KMS-11 (cell line): ENCODE data around the gene TCEAL1.
"Not testable (repeated sequence)": the region's sequence is repeated elsewhere in the genome, so short reads cannot be mapped to it uniquely, and the experiment has no call there.

Experiments used
- H2AFZ ChIP-seq: fragments of 200-600 bp; sonication (generic); 2 replicates; pipeline ENCODE4 v1.6.1; 2016; ENCODE audit warnings: antibody characterized with exemption, mixed run types, low read depth
- H3K27ac ChIP-seq: fragments of 200-600 bp; sonication (generic); 2 replicates; pipeline ENCODE4 v1.6.1; 2016; ENCODE audit warnings: mild to moderate bottlenecking, mixed run types
- H3K27me3 ChIP-seq: fragments of 200-600 bp; sonication (generic); 2 replicates; pipeline ENCODE4 v1.6.1; 2017; ENCODE audit warnings: mild to moderate bottlenecking, low read depth, mixed run types, moderate library complexity; ENCODE audit not compliant: insufficient read depth
- H3K36me3 ChIP-seq: fragments of 200-600 bp; sonication (generic); 2 replicates; pipeline ENCODE4 v1.6.1; 2017; ENCODE audit warnings: mild to moderate bottlenecking, mixed run types; ENCODE audit not compliant: insufficient read depth
- H3K4me1 ChIP-seq: fragments of 200-600 bp; sonication (generic); 2 replicates; pipeline ENCODE4 v1.6.1; 2016; ENCODE audit warnings: mild to moderate bottlenecking, low read depth, mixed run types; ENCODE audit not compliant: poor library complexity, severe bottlenecking
- H3K4me2 ChIP-seq: fragments of 200-600 bp; sonication (generic); 2 replicates; pipeline ENCODE4 v1.7.0; 2016; ENCODE audit warnings: mild to moderate bottlenecking, mixed run types
- H3K4me3 ChIP-seq: fragments of 200-600 bp; sonication (generic); IDR thresholded peaks from 2 replicates; pipeline ENCODE4 v1.6.1; 2017; ENCODE audit warnings: low read depth, low read length, mixed read lengths; ENCODE audit not compliant: insufficient read depth
- H3K79me2 ChIP-seq: fragments of 200-600 bp; sonication (generic); 2 replicates; pipeline ENCODE4 v1.6.1; 2016; ENCODE audit warnings: low read depth, mixed run types; ENCODE audit not compliant: insufficient read depth
- H3K9ac ChIP-seq: fragments of 200-600 bp; sonication (generic); 2 replicates; pipeline ENCODE4 v1.6.1; 2016; ENCODE audit warnings: mild to moderate bottlenecking, mixed run types
- H4K20me1 ChIP-seq: fragments of 200-600 bp; sonication (generic); 2 replicates; pipeline ENCODE4 v1.6.1; 2016; ENCODE audit warnings: mild to moderate bottlenecking, mixed run types; ENCODE audit not compliant: insufficient read depth
- CTCF ChIP-seq: fragments of 200-600 bp; sonication (generic); conservative IDR thresholded peaks from 2 replicates; pipeline ENCODE4 v1.6.1; 2017; ENCODE audit warnings: low read depth, mild to moderate bottlenecking, antibody characterized with exemption, low read length, moderate library complexity, mixed read lengths

Gene TCEAL1

GRCh38 chrX:103630171-103630511 is 1.4 kb downstream of the TCEAL1 start:
- H3K9ac ChIP-seq: peak overlapping the region; percentile 74; the same call in 1 of the 2 replicates
- no peaks in the 10 kb centered on the region for H3K79me2 ChIP-seq
- no peak for TF ChIP-seq CTCF
- H2AFZ ChIP-seq: peak overlapping the region; percentile 93
- H3K27ac ChIP-seq: no peak overlapping the region
- H3K4me1 ChIP-seq: peaks cover 4% of the 10 kb centered on the region
- peak overlapping the region; percentile 69 for H3K4me2 ChIP-seq
- H3K36me3 ChIP-seq: no peaks in the 10 kb centered on the region
- no peaks in the 10 kb centered on the region for H4K20me1 ChIP-seq
- no peaks in the 10 kb centered on the region for H3K27me3 ChIP-seq
- H3K4me3 ChIP-seq: no peak overlapping the region

- Histone ChIP-seq H3K36me3 (no peaks in the 10 kb centered on the region), H3K4me2 (no peak overlapping the region), H2AFZ (no peak overlapping the region), H3K4me1 (peaks cover 4% of the 10 kb centered on the region), H3K79me2 (no peaks in the 10 kb centered on the region), H3K9ac (no peak overlapping the region), H3K4me3 (no peak overlapping the region), H4K20me1 (no peaks in the 10 kb centered on the region), H3K27me3 (no peaks in the 10 kb centered on the region), H3K27ac (no peak overlapping the region)
- TF ChIP-seq CTCF: no peak
These were observed 2.4 kb downstream of the TCEAL1 start for GRCh38 chrX:103631145-103631544.

GRCh38 chrX:103635436-103635835 is 6.7 kb downstream of the TCEAL1 start:
- no peaks in the 10 kb centered on the region for H3K27me3 ChIP-seq
- no peak for TF ChIP-seq CTCF
- no peaks in the 10 kb centered on the region for H4K20me1 ChIP-seq
- no peaks in the 10 kb centered on the region for H3K4me1 ChIP-seq
- H2AFZ ChIP-seq: no peak overlapping the region
- H3K4me2 ChIP-seq: no peak overlapping the region
- no peak overlapping the region for H3K9ac ChIP-seq
- no peaks in the 10 kb centered on the region for H3K36me3 ChIP-seq
- no peaks in the 10 kb centered on the region for H3K79me2 ChIP-seq
- no peak overlapping the region for H3K4me3 ChIP-seq
- H3K27ac ChIP-seq: no peak overlapping the region

- H3K27ac ChIP-seq: no peak overlapping the region
- H3K27me3 ChIP-seq: no peaks in the 10 kb centered on the region
- H3K36me3 ChIP-seq: no peaks in the 10 kb centered on the region
- H3K4me1 ChIP-seq: no peaks in the 10 kb centered on the region
- H3K4me3 ChIP-seq: no peak overlapping the region
- no peak overlapping the region for H2AFZ ChIP-seq
- H4K20me1 ChIP-seq: no peaks in the 10 kb centered on the region
- no peak for TF ChIP-seq CTCF
- H3K9ac ChIP-seq: no peak overlapping the region
- H3K79me2 ChIP-seq: no peaks in the 10 kb centered on the region
- H3K4me2 ChIP-seq: no peak overlapping the region
These were observed 9.0 kb downstream of the TCEAL1 start for GRCh38 chrX:103637604-103638338.

GRCh38 chrX:103638479-103639346 is 9.9 kb downstream of the TCEAL1 start:
- not testable (repeated sequence) for H3K4me1 ChIP-seq, H3K4me3 ChIP-seq, H4K20me1 ChIP-seq, H3K4me2 ChIP-seq, H2AFZ ChIP-seq, H3K9ac ChIP-seq, H3K79me2 ChIP-seq, H3K36me3 ChIP-seq, H3K27ac ChIP-seq, H3K27me3 ChIP-seq
